IMR-90 (cell line): Measurements from ENCODE around the gene TDRD7. TPM values are rescaled to one million over a fixed set of nuclear protein-coding genes. Genes with fewer than 3 reads are reported as not detected.

Experiments
- ATAC-seq: fragments of 200-7000 bp; cut with Tn5 transposase; 2 replicates; pipeline ENCODE4 v1.9.1; 2020; ENCODE audit warnings: low read depth, mild to moderate bottlenecking, moderate library complexity
- BruUV-seq: library from RNA; stranded (reverse); fragments of 400-500 nt; replicated peaks from 2 replicates; lab custom pipeline; 2021; lab: Mats Ljungman, UMichigan
- CTCF ChIA-PET: fragments of 300-600 bp; formaldehyde crosslinking; extraction: SDS; loops from one replicate; lab custom pipeline; 2021; ENCODE audit warnings: antibody characterized with exemption; lab: Yijun Ruan, JAX
- POLR2A ChIA-PET: fragments of 300-600 bp; sonication (Branson Sonifier 250); formaldehyde crosslinking; loops from one replicate; lab custom pipeline; 2022; ENCODE audit warnings: antibody characterized with exemption; ENCODE audit not compliant: unreplicated experiment; lab: Charles Lee
- DNase-seq: peaks from one replicate; pipeline ENCODE4 v3.0.0; 2013
- H2AFZ ChIP-seq: replicated peaks from 2 replicates; pipeline ENCODE3; 2013; ENCODE audit warnings: low read length, mild to moderate bottlenecking; ENCODE audit not compliant: poor library complexity
- H2AK5ac ChIP-seq: 2 replicates; pipeline ENCODE4 v1.6.1; 2013; ENCODE audit warnings: low read depth, low read length, inconsistent platforms
- H2AK9ac ChIP-seq: replicated peaks from 2 replicates; pipeline ENCODE3; 2013; ENCODE audit warnings: mild to moderate bottlenecking, low read depth, low read length, moderate library complexity; ENCODE audit not compliant: poor library complexity
- H2BK120ac ChIP-seq: 2 replicates; pipeline ENCODE4 v1.6.1; 2013; ENCODE audit warnings: low read depth, low read length, inconsistent platforms
- H2BK15ac ChIP-seq: 3 replicates; pipeline ENCODE4 v1.6.1; 2013; ENCODE audit warnings: low read depth, low read length, inconsistent platforms
- H2BK20ac ChIP-seq: 2 replicates; pipeline ENCODE4 v1.6.1; 2013; ENCODE audit warnings: low read depth, mild to moderate bottlenecking, inconsistent platforms, low read length, moderate library complexity
- H2BK5ac ChIP-seq: 2 replicates; pipeline ENCODE4 v1.6.1; 2013; ENCODE audit warnings: mild to moderate bottlenecking, low read depth, low read length, inconsistent platforms; ENCODE audit not compliant: poor library complexity, severe bottlenecking
- H3K14ac ChIP-seq: replicated peaks from 2 replicates; pipeline ENCODE4 v1.6.1; 2013; ENCODE audit warnings: low read depth, low read length, inconsistent platforms
- H3K18ac ChIP-seq: 2 replicates; pipeline ENCODE4 v1.6.1; 2013; ENCODE audit warnings: low read depth, low read length, control low read depth
- H3K23ac ChIP-seq: 2 replicates; pipeline ENCODE4 v1.6.1; 2013; ENCODE audit warnings: low read depth, low read length, inconsistent platforms
- H3K27ac ChIP-seq: 2 replicates; pipeline ENCODE4 v1.5.1; 2013; ENCODE audit warnings: mild to moderate bottlenecking, control low read depth, low read length; ENCODE audit not compliant: insufficient read depth
- H3K27me3 ChIP-seq: 2 replicates; pipeline ENCODE4 v1.6.1; 2013; ENCODE audit warnings: low read length; ENCODE audit not compliant: control insufficient read depth, insufficient read depth
- H3K36me3 ChIP-seq: 2 replicates; pipeline ENCODE4 v1.6.1; 2013; ENCODE audit warnings: low read length, mixed read lengths; ENCODE audit not compliant: control insufficient read depth, insufficient read depth
- H3K4ac ChIP-seq: 2 replicates; pipeline ENCODE4 v1.6.1; 2013; ENCODE audit warnings: low read depth, low read length, inconsistent platforms
- H3K4me1 ChIP-seq: 2 replicates; pipeline ENCODE4 v1.6.1; 2013; ENCODE audit warnings: low read length, mixed read lengths; ENCODE audit not compliant: control insufficient read depth, insufficient read depth
- H3K4me2 ChIP-seq: 2 replicates; pipeline ENCODE4 v1.6.1; 2013; ENCODE audit warnings: low read depth, mild to moderate bottlenecking, control low read depth, low read length, moderate library complexity
- H3K4me3 ChIP-seq: 2 replicates; pipeline ENCODE4 v1.5.1; 2013; ENCODE audit warnings: low read depth, mild to moderate bottlenecking, control low read depth, low read length, moderate library complexity; ENCODE audit not compliant: insufficient read depth
- H3K56ac ChIP-seq: 2 replicates; pipeline ENCODE4 v1.6.1; 2013; ENCODE audit warnings: low read length, inconsistent platforms; ENCODE audit not compliant: insufficient read depth; ENCODE audit errors: extremely low read depth
- H3K79me1 ChIP-seq, 2 experiments: 2 replicates each; pipeline ENCODE4 v1.6.1; 2013; ENCODE audit warnings: low read length in 2 of 2, inconsistent platforms in 1 of 2, low read depth in 1 of 2
- H3K9ac ChIP-seq: 2 replicates; pipeline ENCODE4 v1.6.1; 2013; ENCODE audit warnings: low read depth, low read length, control low read depth
- H3K9me1 ChIP-seq: 2 replicates; pipeline ENCODE4 v1.6.1; 2013; ENCODE audit warnings: low read length, inconsistent platforms; ENCODE audit not compliant: insufficient read depth
- H3K9me3 ChIP-seq: 2 replicates; pipeline ENCODE4 v1.6.1; 2013; ENCODE audit warnings: low read length; ENCODE audit not compliant: control insufficient read depth, insufficient read depth
- H4K20me1 ChIP-seq: 2 replicates; pipeline ENCODE4 v1.6.1; 2013; ENCODE audit warnings: low read length, inconsistent platforms; ENCODE audit not compliant: insufficient read depth
- H4K5ac ChIP-seq: 2 replicates; pipeline ENCODE4 v1.6.1; 2013; ENCODE audit warnings: mild to moderate bottlenecking, low read depth, low read length, control low read depth
- H4K8ac ChIP-seq, 2 experiments: 2 replicates each; pipeline ENCODE4 v1.6.1; 2013; ENCODE audit warnings: low read depth in 2 of 2, low read length in 2 of 2, control low read depth in 1 of 2, inconsistent platforms in 1 of 2
- H4K91ac ChIP-seq: 2 replicates; pipeline ENCODE4 v1.6.1; 2013; ENCODE audit warnings: low read depth, low read length, inconsistent platforms; ENCODE audit not compliant: insufficient read depth
- WGBS, 2 experiments: methylation state at CpG; one replicate each; pipeline versions ENCODE4 v1.1.5 to v1.1.7; 2013; ENCODE audit warnings: missing lambda C conversion rate in 2 of 2; ENCODE audit not compliant: insufficient read length in 1 of 2; ENCODE audit errors: extremely low coverage in 2 of 2; 5-methylcytosine and 5-hydroxymethylcytosine counted together
- dilution Hi-C: fragments of 300-500 bp; cut with HindIII; formaldehyde crosslinking; loops from one replicate; pipeline ENCODE4 v1.14.3; 2018; ENCODE audit warnings: low sequenced_read_pairs; ENCODE audit not compliant: unreplicated experiment
- in situ Hi-C: fragments of 300-500 bp; cut with MboI; formaldehyde crosslinking; loops from 3 replicates; pipeline ENCODE4 v1.14.3; 2019; ENCODE audit warnings: low sequenced_read_pairs, inconsistent platforms, mixed read lengths
- intact Hi-C: fragments of 100-400 bp; cut with micrococcal nuclease; formaldehyde crosslinking; loops from 2 replicates; pipeline ENCODE4 v1.10.0; 2022
- polyA plus RNA-seq, 3 experiments: library from polyadenylated mRNA; depleted of rRNA; stranded (reverse); fragments of >200 nt; gene quantifications; 2 replicates each; pipeline ENCODE4 v1.2.3, GENCODE V29; 2012; ENCODE audit warnings: low replicate concordance in 1 of 3
- total RNA-seq: library from RNA; depleted of rRNA; stranded (reverse); fragments of >200 nt; gene quantifications from 2 replicates; pipeline ENCODE4 v1.2.3, GENCODE V29; 2012
- TF ChIP-seq, protein P1 (sequence below): fragments of 150-350 bp; IDR thresholded peaks from 2 replicates; pipeline ENCODE4 v1.6.1; 2017; ENCODE audit warnings: mild to moderate bottlenecking, antibody characterized with exemption, low read length, low read depth

The TDRD7 gene
- total and polyA plus RNA-seq, 2 of the 4 experiments (the other 2 are of a cell fraction): 4.4 to 9.7 TPM

DNA sequence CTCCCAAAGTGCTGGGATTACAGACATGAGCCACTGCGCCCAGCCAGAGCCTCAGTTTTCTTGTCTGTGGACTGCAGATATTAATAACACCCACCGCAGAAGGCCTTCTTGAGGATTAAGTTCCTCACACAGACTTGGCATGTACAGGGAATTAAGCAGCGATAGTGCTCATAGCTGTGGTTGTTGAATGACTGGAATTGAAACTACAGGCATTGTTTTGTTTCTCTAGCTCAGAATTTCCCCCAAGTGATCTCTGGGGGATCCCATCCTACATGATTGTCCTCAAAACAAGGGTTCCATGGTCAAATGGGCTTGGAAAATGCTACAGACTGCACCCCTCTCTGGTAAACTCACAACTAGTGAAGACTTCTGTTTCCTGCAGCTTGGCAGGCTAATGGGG lies 44.2 kb upstream of the TDRD7 start:
- Histone ChIP-seq H3K4ac (no peak overlapping the region), H3K4me1 (no peaks in the 10 kb centered on the region), H3K56ac (no peak overlapping the region), H3K14ac (no peak overlapping the region), H3K9ac (no peak overlapping the region), H2AK9ac (no peak overlapping the region), H3K27me3 (no peaks in the 10 kb centered on the region), H2BK120ac (no peak overlapping the region), H2AFZ (no peak overlapping the region), H3K18ac (no peak overlapping the region), H4K91ac (no peak overlapping the region), H4K5ac (no peak overlapping the region), H3K4me2 (no peak overlapping the region), H2BK20ac (no peak overlapping the region), H3K27ac (no peak overlapping the region), H2BK15ac (no peak overlapping the region), H3K9me1 (no peaks in the 10 kb centered on the region), H2BK5ac (no peak overlapping the region), H3K4me3 (no peak overlapping the region), H3K79me1 (no peaks in the 10 kb centered on the region), H3K23ac (no peak overlapping the region), H3K36me3 (no peaks in the 10 kb centered on the region), H4K20me1 (no peaks in the 10 kb centered on the region), H3K9me3 (no peaks in the 10 kb centered on the region), H4K8ac (no peak overlapping the region), H2AK5ac (no peak overlapping the region)
- POLR2A ChIA-PET: no interaction called here
- BruUV-seq: no TSS peak
- DNase-seq: no peak
- 90% methylated on average over 2 of the region's 3 CpGs; no CpG with 5 or more reads in 1 of the 2 experiments for WGBS, 2 experiments
- ATAC-seq: no peak
- in situ Hi-C loops: no loop called here
- CTCF ChIA-PET: interaction anchor here (1.1 kb wide), 1 partner anchor 511 kb away, joined by 4 read pairs; no protein-coding TSS in a partner anchor
- dilution Hi-C loops: no loop called here
- TF ChIP-seq, protein P1, sequence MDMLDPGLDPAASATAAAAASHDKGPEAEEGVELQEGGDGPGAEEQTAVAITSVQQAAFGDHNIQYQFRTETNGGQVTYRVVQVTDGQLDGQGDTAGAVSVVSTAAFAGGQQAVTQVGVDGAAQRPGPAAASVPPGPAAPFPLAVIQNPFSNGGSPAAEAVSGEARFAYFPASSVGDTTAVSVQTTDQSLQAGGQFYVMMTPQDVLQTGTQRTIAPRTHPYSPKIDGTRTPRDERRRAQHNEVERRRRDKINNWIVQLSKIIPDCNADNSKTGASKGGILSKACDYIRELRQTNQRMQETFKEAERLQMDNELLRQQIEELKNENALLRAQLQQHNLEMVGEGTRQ: no peak
- intact Hi-C loops: no loop called here
